Uterus (tissue), 2 donors: Measurements from ENCODE around the gene PRKCE.

Experiments used
- CTCF ChIP-seq, 4 experiments: fragments of 200-600 bp in 2 of 4; fragments of 450-650 bp in 2 of 4; sonication (generic) in 2 of 4; IDR thresholded peaks; one replicate each; pipeline ENCODE4 v1.5.1; 2016 to 2019; ENCODE audit warnings: antibody characterized with exemption in 4 of 4, mild to moderate bottlenecking in 2 of 4, moderate library complexity in 1 of 4
- POLR2A ChIP-seq, 2 donors: fragments of 450-650 bp; IDR thresholded peaks; one replicate each; pipeline ENCODE4 v1.6.1; 2016; ENCODE audit warnings: antibody characterized with exemption in 2 of 2, mild to moderate bottlenecking in 1 of 2, moderate library complexity in 1 of 2

GRCh38 chr2:46009315-46009714 is 357.8 kb downstream of the PRKCE start:
- no peak for TF ChIP-seq CTCF (IDR thresholded peaks at IDR 0.05)
- TF ChIP-seq POLR2A (IDR thresholded peaks at IDR 0.05), result no peak
